ENCODE results near the gene ARSG. TPM values are rescaled to one million over a fixed set of nuclear protein-coding genes. Genes with fewer than 3 reads are reported as not detected.
"Not testable (repeated sequence)": the region's sequence is repeated elsewhere in the genome, so short reads cannot be mapped to it uniquely, and the experiment has no call there.

ARSG gene
- total RNA-seq, 2 experiments from 2014 or later: 9.8 to 10.8 TPM

GRCh38 chr17:68256701-68257100, 34.6 kb upstream of the ARSG start:
- intact Hi-C loops (cut with micrococcal nuclease): loop anchor here (5.0 kb wide), 1 partner anchor 91 kb away; no protein-coding TSS in a partner anchor
- ChIA-PET CTCF (interaction anchor here (1.1 to 2.3 kb wide), 2 partner anchors 84 to 142 kb away, joined by 3 to 8 read pairs; no protein-coding TSS in a partner anchor), POLR2A (interaction anchor here (1.4 to 3.3 kb wide), 2 partner anchors 9 to 19 kb away, joined by 4 to 31 read pairs; partner anchors contain the start of gene AMZ2)
- peak overlapping the region; percentile 84 for H3K27ac Mint-ChIP-seq
- H3K4me3 Mint-ChIP-seq, DNase-seq, H3K27me3 Mint-ChIP-seq, H3K9me3 Mint-ChIP-seq: not testable (repeated sequence)
- peaks cover 87% of the 10 kb centered on the region for H3K4me1 Mint-ChIP-seq (ENCODE audit: low read depth)
- peaks cover 48% of the 10 kb centered on the region for H3K36me3 Mint-ChIP-seq

GRCh38 chr17:68257934-68258333, 33.4 kb upstream of the ARSG start:
- no peaks in the 10 kb centered on the region for H3K9me3 Mint-ChIP-seq
- peak overlapping the region; percentile 84 for H3K27ac Mint-ChIP-seq
- CTCF ChIA-PET: interaction anchor here (0.7 to 7.9 kb wide), 11 partner anchors 8 to 208 kb away, joined by 3 to 123 read pairs (median 4); partner anchors contain the start of genes AMZ2, ARSG and SLC16A6
- peaks cover 82% of the 10 kb centered on the region for H3K4me1 Mint-ChIP-seq (ENCODE audit: low read depth)
- H3K36me3 Mint-ChIP-seq: peaks cover 36% of the 10 kb centered on the region
- POLR2A ChIA-PET: interaction anchor here (1.4 to 3.3 kb wide), 2 partner anchors 10 to 20 kb away, joined by 4 to 31 read pairs; partner anchors contain the start of gene AMZ2
- no peaks in the 10 kb centered on the region for H3K27me3 Mint-ChIP-seq
- intact Hi-C loops (cut with micrococcal nuclease): loop anchor here (1.0 to 5.0 kb wide), 5 partner anchors 9 to 203 kb away; no protein-coding TSS in a partner anchor
- DNase-seq: no peak
- H3K4me3 Mint-ChIP-seq: peak overlapping the region; percentile 43

- H3K4me1 Mint-ChIP-seq (ENCODE audit: low read depth): peaks cover 77% of the 10 kb centered on the region
- H3K36me3 Mint-ChIP-seq: peaks cover 30% of the 10 kb centered on the region
- POLR2A ChIA-PET: interaction anchor here (1.7 to 3.3 kb wide), 3 partner anchors 11 to 33 kb away, joined by 5 to 31 read pairs (median 10); partner anchors contain the start of genes AMZ2 and ARSG
- H3K27ac Mint-ChIP-seq: peak overlapping the region; percentile 95
- intact Hi-C loops (cut with micrococcal nuclease): loop anchor here (1.0 to 5.0 kb wide), 5 partner anchors 10 to 202 kb away; no protein-coding TSS in a partner anchor
- peak overlapping the region; percentile 73 for H3K4me3 Mint-ChIP-seq
- DNase-seq: peak; percentile 90
- not testable (repeated sequence) for H3K9me3 Mint-ChIP-seq, H3K27me3 Mint-ChIP-seq
- CTCF ChIA-PET: interaction anchor here (0.6 to 7.9 kb wide), 10 partner anchors 9 to 507 kb away, joined by 3 to 123 read pairs (median 4); partner anchors contain the start of genes AMZ2, ARSG and SLC16A6
Measured at GRCh38 chr17:68258890-68259647, 32.2 kb upstream of the ARSG start.

- DNase-seq, H3K27me3 Mint-ChIP-seq, H3K9me3 Mint-ChIP-seq: not testable (repeated sequence)
- POLR2A ChIA-PET: interaction anchor here (1.7 to 3.3 kb wide), 3 partner anchors 11 to 32 kb away, joined by 5 to 31 read pairs (median 10); partner anchors contain the start of genes AMZ2 and ARSG
- peaks cover 73% of the 10 kb centered on the region for H3K4me1 Mint-ChIP-seq (ENCODE audit: low read depth)
- peaks cover 26% of the 10 kb centered on the region for H3K36me3 Mint-ChIP-seq
- CTCF ChIA-PET: interaction anchor here (0.6 to 7.9 kb wide), 6 partner anchors 12 to 507 kb away, joined by 3 to 123 read pairs (median 5); partner anchors contain the start of genes AMZ2, ARSG and SLC16A6
- H3K27ac Mint-ChIP-seq: peak overlapping the region; percentile 95
- intact Hi-C loops (cut with micrococcal nuclease): loop anchor here (5.0 kb wide), 1 partner anchor 88 kb away; no protein-coding TSS in a partner anchor
- H3K4me3 Mint-ChIP-seq: peak overlapping the region; percentile 73
Measured at GRCh38 chr17:68259648-68259951, 31.7 kb upstream of the ARSG start.

- Mint-ChIP-seq H3K4me3 (peak overlapping the region; percentile 73), H3K27ac (peak overlapping the region; percentile 95), H3K27me3 (no peaks in the 10 kb centered on the region), H3K9me3 (no peaks in the 10 kb centered on the region), H3K4me1 (ENCODE audit: low read depth) (peaks cover 67% of the 10 kb centered on the region), H3K36me3 (peaks cover 23% of the 10 kb centered on the region)
- ChIA-PET POLR2A (interaction anchor here (1.7 to 3.3 kb wide), 3 partner anchors 12 to 31 kb away, joined by 5 to 31 read pairs (median 10); partner anchors contain the start of genes AMZ2 and ARSG), CTCF (interaction anchor here (0.6 to 7.9 kb wide), 5 partner anchors 29 to 506 kb away, joined by 3 to 123 read pairs (median 4); no protein-coding TSS in a partner anchor)
- no peak for DNase-seq
- intact Hi-C loops (cut with micrococcal nuclease): no loop called here
Measured at GRCh38 chr17:68260051-68260762, 31.1 kb upstream of the ARSG start.

GRCh38 chr17:68262467-68262866, 28.8 kb upstream of the ARSG start:
- H3K27me3 Mint-ChIP-seq, H3K36me3 Mint-ChIP-seq, H3K9me3 Mint-ChIP-seq, H3K27ac Mint-ChIP-seq, H3K4me3 Mint-ChIP-seq, POLR2A ChIA-PET, DNase-seq: not testable (repeated sequence)
- CTCF ChIA-PET: interaction anchor here (0.6 to 7.9 kb wide), 12 partner anchors 13 to 204 kb away, joined by 3 to 123 read pairs (median 4); partner anchors contain the start of gene WIPI1
- intact Hi-C loops (cut with micrococcal nuclease): loop anchor here (2.0 kb wide), 3 partner anchors 28 to 136 kb away; partner anchors contain the start of genes ARSG and SLC16A6
- H3K4me1 Mint-ChIP-seq (ENCODE audit: low read depth): peaks cover 44% of the 10 kb centered on the region

- H3K4me3 Mint-ChIP-seq, POLR2A ChIA-PET, H3K27ac Mint-ChIP-seq, DNase-seq, H3K9me3 Mint-ChIP-seq, H3K36me3 Mint-ChIP-seq, H3K27me3 Mint-ChIP-seq: not testable (repeated sequence)
- CTCF ChIA-PET: interaction anchor here (0.6 to 7.9 kb wide), 14 partner anchors 14 to 204 kb away, joined by 3 to 123 read pairs (median 4); partner anchors contain the start of gene WIPI1
- peaks cover 37% of the 10 kb centered on the region for H3K4me1 Mint-ChIP-seq (ENCODE audit: low read depth)
- intact Hi-C loops (cut with micrococcal nuclease): loop anchor here (1.0 to 2.0 kb wide), 5 partner anchors 28 to 200 kb away; partner anchors contain the start of genes ARSG and SLC16A6
Measured at GRCh38 chr17:68263101-68263681, 28.1 kb upstream of the ARSG start.

GRCh38 chr17:68265833-68266232, 25.5 kb upstream of the ARSG start:
- H3K9me3 Mint-ChIP-seq; H3K27ac Mint-ChIP-seq; DNase-seq; intact Hi-C loops (cut with micrococcal nuclease); H3K4me3 Mint-ChIP-seq; H3K27me3 Mint-ChIP-seq: not testable (repeated sequence)
- ChIA-PET CTCF (interaction anchor here (1.7 to 7.9 kb wide), 3 partner anchors 21 to 192 kb away, joined by 5 to 123 read pairs (median 38); partner anchors contain the start of gene WIPI1), POLR2A (interaction anchor here (1.8 kb wide), 1 partner anchor 25 kb away, joined by 4 read pairs; the partner anchor contains the start of gene SLC16A6)
- H3K36me3 Mint-ChIP-seq: peaks cover 11% of the 10 kb centered on the region
- peaks cover 17% of the 10 kb centered on the region for H3K4me1 Mint-ChIP-seq (ENCODE audit: low read depth)

GRCh38 chr17:68273722-68274121, 17.6 kb upstream of the ARSG start:
- Mint-ChIP-seq H3K27me3 (no peaks in the 10 kb centered on the region), H3K36me3 (peaks cover 32% of the 10 kb centered on the region), H3K4me3 (no peak overlapping the region), H3K27ac (no peak overlapping the region), H3K9me3 (peaks cover 4% of the 10 kb centered on the region), H3K4me1 (ENCODE audit: low read depth) (no peaks in the 10 kb centered on the region)
- ChIA-PET CTCF (no interaction called here), POLR2A (no interaction called here)
- DNase-seq: no peak
- intact Hi-C loops (cut with micrococcal nuclease): no loop called here

- H3K27me3 Mint-ChIP-seq; intact Hi-C loops (cut with micrococcal nuclease); H3K27ac Mint-ChIP-seq; CTCF ChIA-PET; DNase-seq; H3K4me1 Mint-ChIP-seq (ENCODE audit: low read depth); POLR2A ChIA-PET; H3K4me3 Mint-ChIP-seq; H3K9me3 Mint-ChIP-seq: not testable (repeated sequence)
- H3K36me3 Mint-ChIP-seq: peaks cover 33% of the 10 kb centered on the region
Measured at GRCh38 chr17:68276339-68276738, 15.0 kb upstream of the ARSG start.

- CTCF ChIA-PET: interaction anchor here (0.6 kb wide), 2 partner anchors 107 to 204 kb away, joined by 3 read pairs; no protein-coding TSS in a partner anchor
- H3K27me3 Mint-ChIP-seq: no peaks in the 10 kb centered on the region
- H3K9me3 Mint-ChIP-seq: peaks cover 4% of the 10 kb centered on the region
- peaks cover 10% of the 10 kb centered on the region for H3K4me1 Mint-ChIP-seq (ENCODE audit: low read depth)
- peaks cover 31% of the 10 kb centered on the region for H3K36me3 Mint-ChIP-seq
- intact Hi-C loops (cut with micrococcal nuclease): no loop called here
- H3K27ac Mint-ChIP-seq: no peak overlapping the region
- no peak for DNase-seq
- no peak overlapping the region for H3K4me3 Mint-ChIP-seq
- POLR2A ChIA-PET: no interaction called here
Measured at GRCh38 chr17:68277807-68278206, 13.5 kb upstream of the ARSG start.

All from activated CD4-positive, alpha-beta memory T cell treated with anti-CD3 and anti-CD28 coated beads for 36 hours (primary cell).